GM23338 (cell line): ENCODE data around the gene ARID1B. TPM values are rescaled to one million over a fixed set of nuclear protein-coding genes. Genes with fewer than 3 reads are reported as not detected.

Source experiments
- ATAC-seq: fragments of 200-7000 bp; cut with Tn5 transposase; 3 replicates; pipeline ENCODE4 v1.9.1; 2020
- DNase-seq: peaks from one replicate; pipeline ENCODE4 v3.0.0-alpha.2; 2015; ENCODE audit warnings: low spot score
- H2AFZ ChIP-seq: fragments of 200-600 bp; sonication (generic); 2 replicates; pipeline ENCODE4 v1.8.0; 2016; ENCODE audit warnings: antibody characterized with exemption, mild to moderate bottlenecking, moderate library complexity
- H3F3A ChIP-seq: fragments of 200-600 bp; sonication (generic); replicated peaks from 2 replicates; pipeline ENCODE4 v1.8.0; 2017; ENCODE audit warnings: antibody characterized with exemption, mixed run types, low read depth
- H3K27ac ChIP-seq: fragments of 200-600 bp; sonication (generic); 2 replicates; pipeline ENCODE4 v1.6.1; 2016; ENCODE audit warnings: low read depth
- H3K27me3 ChIP-seq: fragments of 200-600 bp; sonication (generic); 2 replicates; pipeline ENCODE4 v1.8.0; 2016; ENCODE audit warnings: mild to moderate bottlenecking, mixed run types, moderate library complexity; ENCODE audit not compliant: insufficient read depth
- H3K36me3 ChIP-seq: fragments of 200-600 bp; sonication (generic); 2 replicates; pipeline ENCODE4 v1.8.0; 2016; ENCODE audit warnings: mild to moderate bottlenecking; ENCODE audit not compliant: insufficient read depth
- H3K4me1 ChIP-seq: fragments of 200-600 bp; sonication (generic); 2 replicates; pipeline ENCODE4 v1.8.0; 2016; ENCODE audit warnings: mild to moderate bottlenecking, moderate library complexity; ENCODE audit not compliant: insufficient read depth
- H3K4me2 ChIP-seq: fragments of 200-600 bp; sonication (generic); 2 replicates; pipeline ENCODE4 v1.7.1; 2017; ENCODE audit warnings: mixed run types
- H3K4me3 ChIP-seq: fragments of 200-600 bp; sonication (generic); 2 replicates; pipeline ENCODE4 v1.6.1; 2016; ENCODE audit warnings: mixed run types
- H3K79me2 ChIP-seq: fragments of 200-600 bp; sonication (generic); replicated peaks from 2 replicates; pipeline ENCODE4 v1.8.0; 2017; ENCODE audit warnings: mild to moderate bottlenecking; ENCODE audit not compliant: insufficient read depth
- H3K9me2 ChIP-seq: fragments of 200-600 bp; sonication (generic); 2 replicates; pipeline ENCODE4 v1.8.0; 2017; ENCODE audit not compliant: insufficient read depth
- H4K20me1 ChIP-seq: fragments of 200-600 bp; sonication (generic); replicated peaks from 2 replicates; pipeline ENCODE4 v1.8.0; 2017; ENCODE audit warnings: mild to moderate bottlenecking; ENCODE audit not compliant: insufficient read depth
- H3K27ac Mint-ChIP-seq: 2 replicates; pipeline ENCODE4 v1.8.0; 2020; ENCODE audit warnings: inconsistent platforms, mild to moderate bottlenecking, moderate library complexity, mixed read lengths
- H3K27me3 Mint-ChIP-seq: 3 replicates; pipeline ENCODE4 v1.8.0; 2022; ENCODE audit warnings: low read depth, mild to moderate bottlenecking, moderate library complexity, mixed read lengths, inconsistent platforms; ENCODE audit not compliant: insufficient read depth, poor library complexity
- H3K36me3 Mint-ChIP-seq: 3 replicates; pipeline ENCODE4 v1.8.0; 2021; ENCODE audit warnings: low read depth, mild to moderate bottlenecking, inconsistent platforms, moderate library complexity, mixed read lengths
- H3K4me1 Mint-ChIP-seq: 3 replicates; pipeline ENCODE4 v1.8.0; 2020; ENCODE audit warnings: mild to moderate bottlenecking, inconsistent platforms, mixed read lengths
- H3K4me3 Mint-ChIP-seq: 3 replicates; pipeline ENCODE4 v1.8.0; 2021; ENCODE audit warnings: moderate library complexity, mild to moderate bottlenecking, inconsistent platforms, mixed read lengths
- H3K9me3 Mint-ChIP-seq: 3 replicates; pipeline ENCODE4 v1.8.0; 2020; ENCODE audit warnings: moderate library complexity, mild to moderate bottlenecking, inconsistent platforms, mixed read lengths
- CREB1 ChIP-seq: fragments of 250-450 bp; sonication (Bioruptor Pico); IDR thresholded peaks from 2 replicates; pipeline ENCODE4 v1.5.0; 2020; ENCODE audit warnings: low read depth, mild to moderate bottlenecking, moderate library complexity
- CTCF ChIP-seq, 2 experiments: fragments of 200-600 bp in 1 of 2; sonication (generic) in 1 of 2; conservative IDR thresholded peaks; 2 replicates each; pipeline versions ENCODE4 v1.5.1 to v1.6.1; 2016 to 2017; ENCODE audit warnings: antibody characterized with exemption in 2 of 2, low read depth in 2 of 2, mild to moderate bottlenecking in 2 of 2, moderate library complexity in 1 of 2
- ETS1 ChIP-seq: IDR thresholded peaks from 2 replicates; pipeline ENCODE4 v1.6.1; 2016; ENCODE audit warnings: antibody characterized with exemption
- EZH2 ChIP-seq: fragments of 200-600 bp; sonication (generic); IDR thresholded peaks from one replicate; pipeline ENCODE4 v1.8.0; 2017; ENCODE audit warnings: antibody characterized with exemption, mild to moderate bottlenecking, low read depth; ENCODE audit not compliant: unreplicated experiment
- EZH2phosphoT487 ChIP-seq: fragments of 200-600 bp; sonication (generic); IDR thresholded peaks from one replicate; pipeline ENCODE4 v1.8.1; 2018; ENCODE audit warnings: antibody characterized with exemption; ENCODE audit not compliant: unreplicated experiment
- JUNB ChIP-seq: IDR thresholded peaks from one replicate; pipeline ENCODE4 v1.6.1; 2016; ENCODE audit warnings: antibody characterized with exemption; ENCODE audit not compliant: unreplicated experiment
- NANOG ChIP-seq: IDR thresholded peaks from 2 replicates; pipeline ENCODE4 v1.6.1; 2016; ENCODE audit warnings: antibody characterized with exemption, borderline replicate concordance
- REST ChIP-seq: IDR thresholded peaks from one replicate; pipeline ENCODE4 v1.6.1; 2018; ENCODE audit warnings: antibody characterized with exemption; ENCODE audit not compliant: unreplicated experiment
- STAT1 ChIP-seq: IDR thresholded peaks from one replicate; pipeline ENCODE4 v1.6.1; 2016; ENCODE audit warnings: antibody characterized with exemption; ENCODE audit not compliant: unreplicated experiment
- ZNF114 ChIP-seq: fragments of 250-450 bp; sonication (Bioruptor Pico); IDR thresholded peaks from 2 replicates; pipeline ENCODE4 v1.5.0; 2020; ENCODE audit warnings: mild to moderate bottlenecking, moderate library complexity
- ZNF462 ChIP-seq: fragments of 250-450 bp; sonication (Bioruptor Pico); IDR thresholded peaks from 2 replicates; pipeline ENCODE4 v1.5.0; 2020; ENCODE audit warnings: mild to moderate bottlenecking, moderate library complexity
- polyA plus RNA-seq: library from polyadenylated mRNA; unstranded; fragments of >200 nt; fragmentation: Nextera tagmentation; extraction: Ambion mirVana; gene quantifications from 2 replicates; pipeline ENCODE4 v1.2.1, GENCODE V29; 2016
- total RNA-seq: library from RNA; depleted of rRNA; stranded (reverse); fragments of >200 nt; shearing (Covaris generic); gene quantifications from 2 replicates; pipeline ENCODE4 v1.2.3, GENCODE V29; 2014

The ARID1B gene
- total and polyA plus RNA-seq, 2 experiments from 2014 or later = 59.3 to 72.2 TPM

GRCh38 chr6:157240960-157241311 lies 463.8 kb downstream of the ARID1B start (continued):
- TF ChIP-seq CTCF (conservative IDR thresholded peaks at IDR 0.05; ENCODE audit: low read depth in 2 of 2) (no peak), EZH2phosphoT487 (no peak), JUNB (no peak), CREB1 (CRISPR knock-in tag) (no peak), ETS1 (no peak)

- Histone ChIP-seq H3K36me3 (no peaks in the 10 kb centered on the region), H2AFZ (no peak overlapping the region), H3F3A (no peaks in the 10 kb centered on the region), H4K20me1 (no peaks in the 10 kb centered on the region), H3K79me2 (no peaks in the 10 kb centered on the region), H3K4me3 (no peak overlapping the region), H3K4me1 (peaks cover 15% of the 10 kb centered on the region), H3K27me3 (peaks cover 2% of the 10 kb centered on the region), H3K27ac (no peak overlapping the region), H3K9me2 (no peaks in the 10 kb centered on the region; the same call in 1 of the 2 replicates), H3K4me2 (no peak overlapping the region)
- no peaks in the 10 kb centered on the region for H3K9me3 Mint-ChIP-seq
- H3K27ac Mint-ChIP-seq = no peak overlapping the region
- no peak for ATAC-seq
- H3K27me3 Mint-ChIP-seq = peaks cover 13% of the 10 kb centered on the region
- peaks cover 16% of the 10 kb centered on the region for H3K4me1 Mint-ChIP-seq
- H3K4me3 Mint-ChIP-seq = no peak overlapping the region
- DNase-seq = no peak
- no peaks in the 10 kb centered on the region for H3K36me3 Mint-ChIP-seq
- no peak for TF ChIP-seq EZH2phosphoT487
- no peak for TF ChIP-seq REST
- TF ChIP-seq EZH2 = no peak
- no peak for TF ChIP-seq ZNF462 (CRISPR knock-in tag)
- no peak for TF ChIP-seq ZNF114 (CRISPR knock-in tag)
- TF ChIP-seq ETS1 = no peak
- TF ChIP-seq JUNB = no peak
- no peak for TF ChIP-seq STAT1
- TF ChIP-seq NANOG = no peak
- no peak for TF ChIP-seq CREB1 (CRISPR knock-in tag)
Measured at GRCh38 chr6:157242791-157243190, 465.6 kb downstream of the ARID1B start.
